SU-DHL-6 (cell line): ENCODE data around the gene WNK4.

Experiments
- H2AFZ ChIP-seq: fragments of 200-600 bp; sonication (generic); 2 replicates; pipeline ENCODE4 v1.6.1; 2014; ENCODE audit warnings: low read depth, mild to moderate bottlenecking, moderate library complexity, mixed read lengths, antibody characterized with exemption, low read length; ENCODE audit not compliant: severe bottlenecking
- H3F3A ChIP-seq: fragments of 200-600 bp; shearing (Covaris generic); 2 replicates; pipeline ENCODE4 v1.6.0; 2016; ENCODE audit warnings: antibody characterized with exemption, mild to moderate bottlenecking; ENCODE audit not compliant: insufficient read depth
- H3K27ac ChIP-seq: fragments of 200-600 bp; sonication (generic); 2 replicates; pipeline ENCODE4 v1.5.1; 2016; ENCODE audit warnings: low read depth, mild to moderate bottlenecking, low read length, moderate library complexity, mixed read lengths
- H3K27me3 ChIP-seq: fragments of 200-600 bp; sonication (generic), shearing (Covaris generic); 2 replicates; pipeline ENCODE4 v1.6.0; 2014; ENCODE audit warnings: mild to moderate bottlenecking, low read length
- H3K36me3 ChIP-seq: fragments of 200-600 bp; sonication (generic); 2 replicates; pipeline ENCODE4 v1.6.1; 2014; ENCODE audit warnings: mild to moderate bottlenecking, low read length, mixed read lengths
- H3K4me2 ChIP-seq: fragments of 300-600, 200-600 bp; shearing (Covaris generic), sonication (generic); 2 replicates; pipeline ENCODE4 v1.6.0; 2014; ENCODE audit warnings: low read length, low read depth, mild to moderate bottlenecking; ENCODE audit not compliant: poor library complexity, severe bottlenecking
- H3K4me3 ChIP-seq: fragments of 200-600 bp; sonication (generic); 2 replicates; pipeline ENCODE4 v1.5.1; 2014; ENCODE audit warnings: antibody characterized with exemption, low read length, mild to moderate bottlenecking, mixed read lengths; ENCODE audit not compliant: insufficient read depth, poor library complexity, severe bottlenecking
- H3K79me2 ChIP-seq: fragments of 200-600 bp; sonication (generic); 2 replicates; pipeline ENCODE4 v1.6.1; 2014; ENCODE audit warnings: mild to moderate bottlenecking, low read length, moderate library complexity; ENCODE audit not compliant: insufficient read depth
- H3K9ac ChIP-seq: fragments of 200-600 bp; sonication (generic); 2 replicates; pipeline ENCODE4 v1.7.0; 2014; ENCODE audit warnings: mild to moderate bottlenecking, low read length
- H3K9me2 ChIP-seq: fragments of 200-600 bp; sonication (generic); replicated peaks from 2 replicates; pipeline ENCODE4 v1.6.1; 2014; ENCODE audit warnings: low read length; ENCODE audit not compliant: insufficient read depth
- H3K9me3 ChIP-seq: fragments of 200-600 bp; sonication (generic); 2 replicates; pipeline ENCODE4 v1.6.1; 2014; ENCODE audit warnings: low read length, mixed read lengths; ENCODE audit not compliant: insufficient read depth
- H4K20me1 ChIP-seq: fragments of 200-600 bp; sonication (generic); 2 replicates; pipeline ENCODE4 v1.6.1; 2014; ENCODE audit warnings: low read depth, mild to moderate bottlenecking, antibody characterized with exemption, low read length, moderate library complexity, mixed read lengths
- CTCF ChIP-seq: fragments of 200-600 bp; sonication (generic); IDR thresholded peaks from one replicate; pipeline ENCODE4 v1.5.1; 2017; ENCODE audit warnings: antibody characterized with exemption, mild to moderate bottlenecking, low read length, moderate library complexity; ENCODE audit not compliant: insufficient read depth, poor library complexity, severe bottlenecking
- EZH2phosphoT487 ChIP-seq: fragments of 200-600 bp; sonication (generic), shearing (Covaris generic); conservative IDR thresholded peaks from 2 replicates; pipeline ENCODE4 v1.6.1; 2018; ENCODE audit warnings: mild to moderate bottlenecking, antibody characterized with exemption, low read length, moderate library complexity, mixed read lengths

Gene WNK4

GRCh38 chr17:42743595-42744282 lies 36.7 kb upstream of the WNK4 start:
- H3K9me2 ChIP-seq = no peaks in the 10 kb centered on the region
- H3K27ac ChIP-seq = peak overlapping the region; percentile 40
- TF ChIP-seq EZH2phosphoT487 = no peak
- H3K4me3 ChIP-seq = peak overlapping the region; percentile 70
- no peaks in the 10 kb centered on the region for H3K36me3 ChIP-seq
- H2AFZ ChIP-seq = peak overlapping the region; percentile 83
- H4K20me1 ChIP-seq = no peaks in the 10 kb centered on the region
- H3F3A ChIP-seq = no peaks in the 10 kb centered on the region
- no peaks in the 10 kb centered on the region for H3K27me3 ChIP-seq
- peaks cover 21% of the 10 kb centered on the region for H3K79me2 ChIP-seq
- peak overlapping the region; percentile 69 for H3K9ac ChIP-seq
- H3K4me2 ChIP-seq = peak overlapping the region; percentile 97
- no peaks in the 10 kb centered on the region for H3K9me3 ChIP-seq

GRCh38 chr17:42744283-42744805 lies 36.1 kb upstream of the WNK4 start:
- no peaks in the 10 kb centered on the region for H3K9me3 ChIP-seq
- peak overlapping the region; percentile 83 for H2AFZ ChIP-seq
- H3K79me2 ChIP-seq = peaks cover 21% of the 10 kb centered on the region
- peak overlapping the region; percentile 70 for H3K4me3 ChIP-seq
- H3K4me2 ChIP-seq = peak overlapping the region; percentile 97
- TF ChIP-seq EZH2phosphoT487 (no peak), CTCF (no peak)
- H3K27ac ChIP-seq = peak overlapping the region; percentile 40
- no peaks in the 10 kb centered on the region for H3K27me3 ChIP-seq
- no peaks in the 10 kb centered on the region for H4K20me1 ChIP-seq
- no peaks in the 10 kb centered on the region for H3K36me3 ChIP-seq
- peak overlapping the region; percentile 69 for H3K9ac ChIP-seq
- H3K9me2 ChIP-seq = no peaks in the 10 kb centered on the region
- H3F3A ChIP-seq = no peaks in the 10 kb centered on the region

- H3K4me2 ChIP-seq = peak within 1 kb of the TSS; percentile 97
- peak within 1 kb of the TSS; percentile 69 for H3K9ac ChIP-seq
- H3K9me3 ChIP-seq = no peaks in the 10 kb centered on the region
- peak within 1 kb of the TSS; percentile 70 for H3K4me3 ChIP-seq
- TF ChIP-seq EZH2phosphoT487 = no peak
- TF ChIP-seq CTCF = no peak
- no peaks in the 10 kb centered on the region for H3K9me2 ChIP-seq
- H3K27me3 ChIP-seq = no peaks in the 10 kb centered on the region
- H3K79me2 ChIP-seq = peaks cover 21% of the 10 kb centered on the region
- peak within 1 kb of the TSS; percentile 90 for H2AFZ ChIP-seq
- H3F3A ChIP-seq = no peaks in the 10 kb centered on the region
- no peaks in the 10 kb centered on the region for H4K20me1 ChIP-seq
- no peaks in the 10 kb centered on the region for H3K36me3 ChIP-seq
- peak within 1 kb of the TSS; percentile 40 for H3K27ac ChIP-seq
These were observed 35.4 kb upstream of the WNK4 start, which contains the start of gene EZH1 for GRCh38 chr17:42744806-42745617. Gene EZH1, minus strand, starts transcription at chr17:42745040. Its CDS starts 16,099 bp downstream, at chr17:42728941.
